Upper lobe of left lung (tissue), 4 donors: ENCODE results near the gene KIRREL1.

Experiments
- CTCF ChIP-seq, 6 experiments: fragments of 450-650 bp in 4 of 6; fragments of 200-600 bp in 2 of 6; sonication (generic) in 2 of 6; IDR thresholded peaks; one replicate each; pipeline ENCODE4 v1.5.1; 2016 to 2019; ENCODE audit warnings: antibody characterized with exemption in 6 of 6
- EP300 ChIP-seq, 4 donors: sonication (generic); formaldehyde crosslinking; IDR thresholded peaks; one replicate each; pipeline ENCODE4 v1.5.1; 2017; ENCODE audit warnings: antibody characterized with exemption in 4 of 4, control low read depth in 2 of 4
- POLR2A ChIP-seq, 4 donors: fragments of 450-650 bp; IDR thresholded peaks; one replicate each; pipeline ENCODE4 v1.5.1; 2016 to 2017; ENCODE audit warnings: antibody characterized with exemption in 4 of 4, mild to moderate bottlenecking in 2 of 4
- POLR2AphosphoS5 ChIP-seq, 2 donors: sonication (generic); formaldehyde crosslinking; IDR thresholded peaks; one replicate each; pipeline ENCODE4 v1.5.1; 2017; ENCODE audit warnings: antibody characterized with exemption in 2 of 2

- no peak for TF ChIP-seq CTCF (IDR thresholded peaks at IDR 0.05)
- TF ChIP-seq POLR2AphosphoS5 (IDR thresholded peaks at IDR 0.05), result no peak
- TF ChIP-seq POLR2A (IDR thresholded peaks at IDR 0.05), result no peak
- TF ChIP-seq EP300 (IDR thresholded peaks at IDR 0.05), result no peak
These were observed 155.7 kb downstream of the KIRREL1 start for GRCh38 chr1:158149175-158149574.
